Measurements from ENCODE around the gene VEPH1. TPM values are rescaled to one million over a fixed set of nuclear protein-coding genes. Genes with fewer than 3 reads are reported as not detected.

VEPH1 gene
- total RNA-seq, 6 experiments from 2014 or later, result 0.51 to 1.4 (median 0.93) TPM

DNA sequence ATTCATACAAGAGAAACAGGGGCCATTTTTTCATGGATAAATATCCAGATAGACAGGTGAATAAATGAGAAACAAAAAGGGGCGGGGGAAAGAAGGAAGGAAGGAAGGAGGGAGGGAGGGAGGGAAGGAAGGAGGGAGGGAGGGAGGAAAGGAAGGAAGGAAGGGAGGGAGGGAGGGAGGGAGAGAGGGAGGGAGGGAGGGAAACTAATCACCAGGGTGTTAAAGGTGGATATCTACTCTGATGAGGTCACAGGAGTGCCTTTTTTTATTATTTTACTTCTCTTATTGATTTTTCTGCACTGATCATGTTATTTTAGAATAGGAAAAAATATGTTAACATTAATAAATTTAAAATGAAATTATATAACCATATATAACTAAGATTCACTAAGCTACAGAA, 10.4 kb upstream of the VEPH1 start:
- Histone ChIP-seq H3K36me3 (no peaks in the 10 kb centered on the region), H3K4me3 (no peak overlapping the region), H3K9me3 (no peaks in the 10 kb centered on the region), H3K27ac (no peak overlapping the region), H3K4me1 (no peaks in the 10 kb centered on the region), H3K27me3 (no peaks in the 10 kb centered on the region)
- no peak for ATAC-seq
- TF ChIP-seq POLR2A (IDR thresholded peaks at IDR 0.05), result no peak
- TF ChIP-seq, protein P1, sequence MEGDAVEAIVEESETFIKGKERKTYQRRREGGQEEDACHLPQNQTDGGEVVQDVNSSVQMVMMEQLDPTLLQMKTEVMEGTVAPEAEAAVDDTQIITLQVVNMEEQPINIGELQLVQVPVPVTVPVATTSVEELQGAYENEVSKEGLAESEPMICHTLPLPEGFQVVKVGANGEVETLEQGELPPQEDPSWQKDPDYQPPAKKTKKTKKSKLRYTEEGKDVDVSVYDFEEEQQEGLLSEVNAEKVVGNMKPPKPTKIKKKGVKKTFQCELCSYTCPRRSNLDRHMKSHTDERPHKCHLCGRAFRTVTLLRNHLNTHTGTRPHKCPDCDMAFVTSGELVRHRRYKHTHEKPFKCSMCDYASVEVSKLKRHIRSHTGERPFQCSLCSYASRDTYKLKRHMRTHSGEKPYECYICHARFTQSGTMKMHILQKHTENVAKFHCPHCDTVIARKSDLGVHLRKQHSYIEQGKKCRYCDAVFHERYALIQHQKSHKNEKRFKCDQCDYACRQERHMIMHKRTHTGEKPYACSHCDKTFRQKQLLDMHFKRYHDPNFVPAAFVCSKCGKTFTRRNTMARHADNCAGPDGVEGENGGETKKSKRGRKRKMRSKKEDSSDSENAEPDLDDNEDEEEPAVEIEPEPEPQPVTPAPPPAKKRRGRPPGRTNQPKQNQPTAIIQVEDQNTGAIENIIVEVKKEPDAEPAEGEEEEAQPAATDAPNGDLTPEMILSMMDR (IDR thresholded peaks at IDR 0.05), result no peak
- intact Hi-C loops (cut with DNase I), result no loop called here
- no peak for DNase-seq
- WGBS (ENCODE audit: insufficient coverage, low coverage, low lambda C conversion rate, missing lambda C conversion rate), result 25% methylated on average over 1 of the region's 1 CpG

DNA sequence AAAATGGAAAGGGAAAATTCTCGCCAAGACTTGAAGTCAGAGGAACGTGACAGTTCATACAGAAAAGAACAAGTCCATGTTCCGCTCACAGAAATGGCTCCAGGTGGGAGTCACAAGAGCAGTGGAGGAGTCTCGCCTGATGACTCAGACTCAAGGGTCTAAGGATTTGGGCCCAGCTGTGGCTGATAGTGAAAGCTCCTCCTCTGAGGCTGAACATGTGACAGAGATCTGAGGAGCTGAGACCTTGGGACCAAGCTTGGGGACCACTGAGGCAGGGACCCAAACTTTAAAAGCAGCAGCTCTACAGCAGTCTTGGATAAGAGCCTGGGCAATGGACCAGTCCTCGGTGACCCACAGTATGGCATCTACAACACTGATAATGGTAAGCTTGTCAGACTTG, 9.3 kb upstream of the VEPH1 start:
- ATAC-seq, result no peak
- Histone ChIP-seq H3K9me3 (no peaks in the 10 kb centered on the region), H3K27ac (no peak overlapping the region), H3K4me1 (no peaks in the 10 kb centered on the region), H3K4me3 (no peak overlapping the region), H3K27me3 (no peaks in the 10 kb centered on the region), H3K36me3 (no peaks in the 10 kb centered on the region)
- DNase-seq, result no peak
- TF ChIP-seq, protein P1 (IDR thresholded peaks at IDR 0.05), result no peak
- no peak for TF ChIP-seq POLR2A (IDR thresholded peaks at IDR 0.05)
- intact Hi-C loops (cut with DNase I), result no loop called here
- 53% methylated on average over 4 of the region's 5 CpGs for whole genome bisulfite sequencing (ENCODE audit: insufficient coverage, low coverage, low lambda C conversion rate, missing lambda C conversion rate)

DNA sequence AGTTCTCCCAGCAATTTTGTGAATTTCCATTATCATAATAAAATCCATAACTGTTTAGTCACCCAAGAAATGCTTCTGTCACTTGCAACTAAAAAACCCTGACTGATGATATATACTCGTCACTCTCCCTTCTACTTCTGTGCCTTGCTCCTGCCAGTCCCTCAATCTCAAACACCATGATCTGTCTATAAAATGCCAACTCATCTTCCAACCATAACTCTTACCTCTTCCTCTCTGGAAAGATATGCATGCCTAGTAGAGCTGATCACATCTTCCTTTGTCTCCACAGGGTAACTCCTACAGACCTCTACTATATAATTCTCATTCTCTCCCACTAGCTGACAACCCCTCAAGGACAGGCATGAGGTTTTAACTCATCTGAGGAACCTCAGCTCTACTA, 5.2 kb upstream of the VEPH1 start:
- no peaks in the 10 kb centered on the region for H3K4me1 ChIP-seq
- TF ChIP-seq, protein P1 (IDR thresholded peaks at IDR 0.05), result no peak
- TF ChIP-seq POLR2A (IDR thresholded peaks at IDR 0.05), result no peak
- H3K27ac ChIP-seq, result no peak overlapping the region
- DNase-seq (no peak), ATAC-seq (no peak)
- H3K36me3 ChIP-seq, result no peaks in the 10 kb centered on the region
- 43% methylated on average over 1 of the region's 1 CpG for WGBS (ENCODE audit: insufficient coverage, low coverage, low lambda C conversion rate, missing lambda C conversion rate)
- intact Hi-C loops (cut with DNase I), result no loop called here
- no peak overlapping the region for H3K4me3 ChIP-seq
- H3K27me3 ChIP-seq, result no peaks in the 10 kb centered on the region
- H3K9me3 ChIP-seq, result no peaks in the 10 kb centered on the region

DNA sequence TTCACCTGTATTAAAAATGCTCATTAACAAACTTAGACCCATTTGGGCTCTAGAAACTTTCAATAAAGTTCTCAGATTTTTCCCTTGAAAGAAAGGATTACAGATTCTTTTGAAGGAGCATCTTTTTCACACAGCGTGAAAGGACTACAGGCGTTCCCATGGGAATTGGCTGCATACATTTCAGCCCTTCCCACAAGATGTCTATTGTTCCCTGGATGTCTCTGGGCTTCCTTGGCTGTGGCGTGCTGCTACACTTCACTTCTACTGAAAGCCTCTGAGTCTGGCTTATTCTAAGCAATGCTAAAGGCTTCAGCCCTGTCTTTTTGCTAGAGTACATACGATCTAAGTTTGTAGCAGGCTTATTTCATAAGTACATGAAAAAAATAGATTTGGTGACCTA, 1.4 kb downstream of the VEPH1 start:
- H3K36me3 ChIP-seq, result no peaks in the 10 kb centered on the region
- no peak overlapping the region for H3K27ac ChIP-seq
- WGBS (ENCODE audit: insufficient coverage, low coverage, low lambda C conversion rate, missing lambda C conversion rate), result 47% methylated on average over 4 of the region's 4 CpGs
- H3K9me3 ChIP-seq, result no peaks in the 10 kb centered on the region
- H3K27me3 ChIP-seq, result no peaks in the 10 kb centered on the region
- no peak for ATAC-seq
- H3K4me1 ChIP-seq, result no peaks in the 10 kb centered on the region
- no peak for DNase-seq
- no peak overlapping the region for H3K4me3 ChIP-seq
- TF ChIP-seq POLR2A (IDR thresholded peaks at IDR 0.05), result no peak
- TF ChIP-seq, protein P1 (IDR thresholded peaks at IDR 0.05), result no peak
- intact Hi-C loops (cut with DNase I), result no loop called here

DNA sequence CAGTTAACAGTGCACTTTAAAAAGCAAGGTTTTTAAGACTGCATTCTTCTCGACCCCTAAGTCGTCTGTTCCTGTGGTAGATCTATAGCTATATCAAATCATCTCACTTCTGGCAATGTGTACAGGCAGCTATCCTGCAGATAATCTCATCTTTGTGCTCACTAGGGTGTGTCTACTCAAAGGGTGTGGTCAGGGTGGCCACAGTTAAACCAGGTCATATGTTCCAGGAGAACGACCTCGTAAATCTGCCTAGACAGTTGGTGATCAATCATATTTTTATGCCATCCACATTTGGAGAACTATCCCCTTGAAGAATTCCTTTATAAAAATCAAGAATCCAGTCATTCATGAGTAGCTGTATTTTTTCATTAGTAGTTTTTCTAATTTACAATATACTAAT, 3.0 kb downstream of the VEPH1 start:
- DNase-seq (no peak), ATAC-seq (no peak)
- H3K27me3 ChIP-seq, result no peaks in the 10 kb centered on the region
- H3K4me1 ChIP-seq, result no peaks in the 10 kb centered on the region
- TF ChIP-seq POLR2A (IDR thresholded peaks at IDR 0.05), result no peak
- H3K4me3 ChIP-seq, result no peak overlapping the region
- no peaks in the 10 kb centered on the region for H3K36me3 ChIP-seq
- 21% methylated on average over 4 of the region's 4 CpGs for WGBS (ENCODE audit: insufficient coverage, low coverage, low lambda C conversion rate, missing lambda C conversion rate)
- H3K9me3 ChIP-seq, result no peaks in the 10 kb centered on the region
- H3K27ac ChIP-seq, result no peak overlapping the region
- intact Hi-C loops (cut with DNase I), result no loop called here
